DMS114 treated with DMSO at 0.1 percent for 48 hours (cell line): Measurements from ENCODE around the gene KRTDAP.

Source experiments
- DNase-seq: peaks from one replicate; lab custom pipeline; 2025; ENCODE audit not compliant: unreplicated experiment; lab: John Stamatoyannopoulos, UW

The KRTDAP gene, protein sequence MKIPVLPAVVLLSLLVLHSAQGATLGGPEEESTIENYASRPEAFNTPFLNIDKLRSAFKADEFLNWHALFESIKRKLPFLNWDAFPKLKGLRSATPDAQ

DNA sequence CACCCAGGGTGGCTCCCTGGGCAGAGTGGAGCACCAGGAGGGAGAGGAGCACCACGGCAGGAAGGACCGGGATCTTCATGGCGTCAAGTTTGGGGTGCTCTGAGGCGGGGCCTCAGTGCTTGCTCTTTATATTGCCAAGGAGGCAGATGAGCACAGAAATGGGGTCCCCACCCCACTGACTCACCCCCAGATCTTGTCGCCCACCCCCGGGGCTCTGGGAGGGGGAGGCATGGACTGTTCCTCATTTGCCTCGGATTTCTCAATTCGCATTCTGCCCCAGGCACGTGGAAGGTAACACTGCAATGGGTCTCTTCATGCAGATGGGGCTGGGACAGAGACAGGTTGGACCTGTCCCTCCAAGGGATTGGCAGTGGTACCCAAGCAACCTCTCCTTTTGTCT lies at the start of gene KRTDAP:
Gene KRTDAP, minus strand, starts transcription at position 101 of the 400 bp plus-strand sequence. Its CDS starts 22 bp downstream, at position 79.
- DNase-seq, result no peak

DNA sequence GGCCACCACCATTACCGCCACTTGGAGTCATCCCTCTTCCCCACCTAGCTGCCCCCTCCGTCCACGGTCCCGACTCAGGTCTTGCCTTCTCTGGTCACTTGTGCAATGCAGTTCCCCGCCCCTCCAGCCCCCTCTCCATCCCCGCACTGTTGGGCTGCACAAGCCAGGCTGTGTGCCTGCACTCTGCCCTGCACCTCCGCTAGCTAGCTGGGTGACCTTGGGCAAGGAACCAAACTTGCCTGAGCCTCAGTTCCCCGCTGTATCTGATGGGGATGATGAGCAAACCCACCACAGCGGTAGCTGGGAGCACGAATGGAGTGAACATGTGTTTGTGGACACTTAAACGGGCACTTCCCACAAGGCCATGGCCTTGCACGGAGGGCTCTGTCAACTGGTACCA lies 49.6 kb upstream of the KRTDAP start:
- DNase-seq, result no peak

GRCh38 chr19:35539314-35539713 lies 49.0 kb upstream of the KRTDAP start:
- no peak for DNase-seq

DNA sequence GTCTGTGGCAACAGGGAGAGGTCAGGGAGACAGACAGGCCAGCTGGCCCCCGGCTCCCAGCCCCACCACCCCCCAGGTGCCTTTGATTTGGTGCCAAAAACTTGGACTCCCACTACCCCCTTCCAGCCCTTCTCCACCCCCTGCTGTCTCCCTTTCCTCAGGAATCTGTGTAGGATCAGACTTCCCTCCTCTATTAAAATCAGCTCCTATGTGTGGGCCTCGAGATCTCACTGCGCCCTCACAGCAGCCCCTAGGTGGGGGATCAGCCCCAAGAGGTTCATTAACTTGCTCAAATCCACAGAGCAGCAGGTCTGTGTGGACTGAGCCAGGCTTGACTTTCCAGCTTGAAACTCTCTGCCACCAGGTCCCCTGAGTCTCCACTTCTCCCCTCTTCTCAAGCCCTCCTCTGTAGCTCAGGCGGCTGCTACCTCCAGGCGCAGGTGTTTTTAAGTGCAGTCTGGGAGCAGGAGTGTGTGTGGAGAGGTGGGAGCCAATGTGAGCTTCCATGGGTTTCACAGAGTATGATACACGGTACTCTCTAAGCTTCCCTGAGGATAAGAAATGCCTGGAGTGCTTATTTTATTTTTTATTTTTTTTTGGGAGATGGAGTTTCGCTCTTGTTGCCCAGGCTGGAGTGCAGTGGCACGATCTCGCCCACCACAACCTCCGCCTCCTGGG lies 44.7 kb upstream of the KRTDAP start:
- DNase-seq, result no peak

- no peak for DNase-seq
Measured at GRCh38 chr19:35533822-35534392, 43.6 kb upstream of the KRTDAP start.

DNA sequence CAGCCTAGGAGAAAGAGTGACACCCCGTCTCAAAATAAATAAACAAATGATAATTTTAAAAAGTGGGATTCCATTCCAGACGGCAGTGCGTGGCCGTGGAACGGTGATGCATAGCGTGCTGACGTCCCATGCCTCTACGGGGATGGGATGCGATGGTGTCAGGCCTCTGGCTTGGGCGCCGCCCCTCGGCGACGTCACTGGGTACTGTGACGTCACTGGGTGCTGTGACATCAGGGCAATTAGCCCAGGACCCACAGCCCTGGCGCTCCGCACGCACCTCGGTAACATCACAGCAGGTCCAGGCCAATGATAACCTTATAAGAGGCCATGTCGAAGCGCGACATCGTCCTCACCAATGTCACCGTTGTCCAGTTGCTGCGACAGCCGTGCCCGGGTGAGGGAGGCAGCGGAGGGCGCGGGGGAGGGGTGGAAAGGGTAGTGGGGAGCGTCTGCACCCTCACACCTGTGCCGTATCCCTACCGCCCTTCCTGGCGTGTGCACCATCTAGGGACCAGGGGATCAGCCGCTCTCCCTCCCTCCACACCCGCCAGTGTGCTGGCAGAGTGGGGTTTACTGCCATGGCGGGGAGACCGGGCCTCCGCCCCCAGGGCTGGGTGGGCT lies 43.0 kb upstream of the KRTDAP start, which contains the start of gene GAPDHS:
Gene GAPDHS, plus strand, starts transcription at position 256 of the 621 bp plus-strand sequence. Its CDS starts 72 bp downstream, at position 328.
- DNase-seq, result no peak

GRCh38 chr19:35531291-35531690 lies 41.0 kb upstream of the KRTDAP start:
- DNase-seq, result no peak

- no peak for DNase-seq
Measured at GRCh38 chr19:35529241-35530218, 39.3 kb upstream of the KRTDAP start.

DNA sequence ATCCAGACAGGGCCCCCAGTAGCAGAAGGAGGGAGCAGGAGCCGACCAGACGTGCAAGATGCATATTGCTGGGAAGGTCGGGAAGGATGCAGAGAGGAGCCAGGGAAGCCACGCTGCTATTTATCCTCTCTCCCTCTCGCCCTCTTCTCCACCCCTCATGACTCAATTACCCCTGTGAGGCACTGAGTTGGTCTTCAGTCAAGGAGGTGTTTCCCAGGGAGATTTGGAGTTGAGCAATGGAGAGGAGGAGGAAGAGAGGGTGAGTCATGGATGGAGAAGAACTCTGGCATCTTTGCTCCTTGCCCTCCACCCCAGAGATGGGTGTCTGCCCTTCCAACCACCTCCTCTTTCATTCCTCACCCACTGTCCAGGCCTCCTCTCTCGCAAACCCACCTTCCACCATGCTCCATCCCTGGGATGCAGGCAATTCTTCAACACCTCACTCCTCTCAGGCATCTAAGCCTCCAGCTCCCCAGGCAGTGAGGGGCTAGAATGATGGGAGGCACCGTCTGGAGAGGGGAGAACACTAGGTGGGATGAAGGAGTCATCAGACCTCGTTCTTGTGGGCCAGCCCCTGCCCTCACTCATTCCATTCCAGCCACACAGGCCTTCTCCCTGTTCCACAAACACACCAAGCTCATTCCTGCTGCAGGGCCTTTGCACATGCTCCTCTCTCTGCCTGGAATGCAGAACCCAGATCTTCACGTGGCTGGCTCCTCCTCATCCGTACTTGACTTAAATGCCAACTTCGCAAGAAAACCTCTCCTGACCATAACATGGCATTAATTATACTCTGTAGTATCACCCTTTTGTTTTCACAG lies 38.2 kb upstream of the KRTDAP start, which contains the start of gene SBSN:
Gene SBSN, minus strand, starts transcription at position 94 of the 821 bp plus-strand sequence. Its CDS starts 30 bp downstream, at position 64.
- no peak for DNase-seq

DNA sequence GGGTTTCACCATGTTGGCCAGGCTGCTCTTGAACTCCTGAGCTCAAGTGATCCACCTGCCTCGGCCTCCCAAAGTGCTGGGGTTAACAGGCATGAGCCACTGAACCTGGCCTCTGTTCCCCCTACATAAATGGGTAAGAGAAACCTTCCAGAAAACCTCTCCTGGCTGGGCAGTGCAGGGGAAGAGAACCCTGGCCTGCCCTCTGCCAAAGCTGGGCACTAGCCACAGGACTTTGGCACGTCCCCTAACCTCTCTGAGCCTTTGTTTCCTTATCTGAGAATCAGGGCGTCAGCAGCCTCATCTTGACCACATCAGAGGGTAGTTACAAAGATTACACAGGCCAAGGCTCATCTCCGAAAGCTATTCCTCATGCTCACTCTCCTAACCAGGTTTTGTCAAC lies 35.6 kb upstream of the KRTDAP start:
- no peak for DNase-seq

DNA sequence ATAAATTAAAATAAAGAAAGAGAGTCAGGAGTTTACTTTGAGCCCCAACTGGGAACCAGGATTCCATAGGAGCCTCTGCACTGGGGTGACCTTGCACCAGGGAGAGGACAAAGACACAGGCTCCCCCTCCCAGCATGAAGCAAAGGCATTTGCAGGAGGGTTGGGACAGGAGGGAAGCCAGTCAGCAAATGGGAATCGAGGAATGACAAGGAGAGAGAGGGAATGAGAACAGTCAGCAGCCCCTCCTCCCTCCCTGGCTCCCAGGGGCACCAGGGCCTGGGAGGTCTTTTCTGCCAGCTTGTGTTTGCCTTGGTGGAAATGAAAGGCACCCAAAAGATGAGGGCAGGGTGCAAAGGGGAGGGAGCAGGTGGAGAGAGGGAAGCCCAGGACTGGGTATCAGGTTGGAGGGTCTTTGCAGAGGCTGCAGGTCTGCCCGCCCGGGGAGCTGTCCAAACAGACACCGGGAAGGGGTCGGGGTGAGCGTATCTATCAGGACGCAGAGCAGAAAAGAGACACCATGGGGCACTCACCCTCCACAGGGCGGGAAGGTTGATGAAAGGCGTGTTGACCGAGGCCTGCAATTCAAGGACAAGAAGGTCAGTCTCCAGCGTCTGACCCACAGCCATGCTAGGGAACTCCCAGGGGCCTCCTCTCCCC lies 34.0 kb upstream of the KRTDAP start:
- DNase-seq, result no peak

DNA sequence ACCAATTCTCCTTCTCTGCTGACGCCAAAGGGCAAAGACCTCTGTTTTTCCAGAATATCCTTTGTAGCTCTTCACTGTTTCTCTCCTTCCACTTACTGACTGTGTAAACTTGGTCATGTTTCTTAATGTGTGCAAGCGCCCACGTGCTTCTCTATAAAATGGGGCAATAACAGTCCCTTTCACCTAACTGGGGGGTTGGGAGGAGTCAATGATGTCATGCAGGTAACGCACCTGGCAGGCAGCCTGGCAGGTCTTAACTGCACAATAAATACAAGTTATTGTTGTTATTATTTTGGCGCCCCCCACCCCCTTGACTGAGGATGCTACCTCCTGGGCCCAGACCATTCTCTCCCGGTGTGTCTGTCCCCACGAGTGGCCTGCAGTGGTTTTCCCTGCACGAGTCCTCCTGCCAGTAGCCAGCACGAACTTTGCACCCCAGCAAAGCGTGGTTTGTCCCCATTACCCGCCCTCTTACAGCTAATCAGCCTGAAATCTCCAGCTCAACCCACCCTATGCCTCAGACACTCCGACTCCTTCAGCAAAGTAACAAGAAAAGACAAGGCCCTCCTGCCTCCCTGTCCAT lies 32.6 kb upstream of the KRTDAP start:
- DNase-seq, result no peak

DNA sequence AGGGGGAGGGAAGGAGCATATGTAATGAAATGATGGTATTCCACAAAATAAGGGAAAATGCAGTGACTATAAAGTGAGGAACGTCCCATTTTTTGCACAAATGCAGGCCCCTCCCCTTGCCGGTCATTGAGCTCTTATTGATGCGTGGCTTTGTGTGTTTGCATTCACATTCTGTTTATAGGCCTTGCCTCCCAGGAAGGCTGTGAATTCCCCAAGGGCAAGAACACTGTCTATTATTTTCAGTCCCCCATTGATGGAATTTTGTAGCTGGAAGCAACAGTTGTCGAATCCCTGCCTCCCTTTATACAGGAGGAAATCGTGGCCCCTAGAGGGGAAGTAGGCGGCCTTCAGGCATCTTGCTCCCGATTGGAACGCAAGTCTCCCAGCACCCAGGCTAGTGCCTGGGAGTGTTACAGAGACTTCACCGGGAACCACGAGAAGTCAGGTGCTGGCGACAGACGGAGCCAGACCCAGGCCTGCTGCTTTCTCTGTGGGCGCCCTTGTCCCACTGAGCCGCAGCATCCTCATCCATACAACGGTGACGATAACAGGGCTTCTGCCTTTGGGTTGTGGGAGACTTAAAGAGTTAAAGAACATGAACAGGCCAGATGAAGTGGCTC lies 31.0 kb upstream of the KRTDAP start:
- no peak for DNase-seq

GRCh38 chr19:35519291-35519690 lies 29.0 kb upstream of the KRTDAP start:
- DNase-seq, result no peak

DNA sequence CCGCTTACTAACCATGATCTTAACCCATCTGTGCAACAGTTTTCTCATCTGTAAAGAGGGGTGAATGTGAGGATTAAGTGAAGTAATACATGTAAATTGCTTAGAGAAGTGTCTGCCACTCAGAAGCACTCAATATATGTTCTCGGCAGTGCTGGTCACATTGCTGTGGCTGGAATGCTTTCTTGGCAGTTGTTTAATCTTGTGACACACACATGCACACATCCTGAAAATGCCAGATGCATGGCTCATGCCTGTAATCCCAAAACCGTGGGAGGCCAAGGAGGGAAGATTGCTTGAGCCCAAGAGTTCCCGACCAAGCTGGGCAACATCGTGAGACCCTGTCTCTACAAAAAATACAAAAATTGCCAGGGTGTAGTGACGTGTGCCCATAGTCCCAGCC lies 28.0 kb upstream of the KRTDAP start:
- DNase-seq, result no peak

GRCh38 chr19:35517342-35517741 lies 27.1 kb upstream of the KRTDAP start:
- no peak for DNase-seq

DNA sequence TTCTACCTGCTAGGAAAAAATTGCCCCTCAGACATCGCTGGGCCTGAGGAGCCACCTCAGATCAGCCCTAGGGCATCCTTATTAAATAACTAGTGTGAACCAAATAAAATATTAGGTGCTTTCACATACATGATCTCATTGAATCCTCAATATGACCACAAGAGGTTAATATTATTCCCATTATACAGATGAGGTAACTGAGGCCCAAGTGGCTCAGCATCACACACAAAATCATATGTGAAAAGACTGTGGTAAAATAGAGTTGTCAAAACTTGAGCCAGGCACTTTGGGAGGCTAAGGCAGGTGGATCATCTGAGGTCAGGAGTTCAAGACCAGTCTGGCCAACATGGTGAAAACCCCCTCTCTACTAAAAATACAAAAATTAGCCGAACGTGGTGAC lies 26.0 kb upstream of the KRTDAP start:
- DNase-seq, result no peak

DNA sequence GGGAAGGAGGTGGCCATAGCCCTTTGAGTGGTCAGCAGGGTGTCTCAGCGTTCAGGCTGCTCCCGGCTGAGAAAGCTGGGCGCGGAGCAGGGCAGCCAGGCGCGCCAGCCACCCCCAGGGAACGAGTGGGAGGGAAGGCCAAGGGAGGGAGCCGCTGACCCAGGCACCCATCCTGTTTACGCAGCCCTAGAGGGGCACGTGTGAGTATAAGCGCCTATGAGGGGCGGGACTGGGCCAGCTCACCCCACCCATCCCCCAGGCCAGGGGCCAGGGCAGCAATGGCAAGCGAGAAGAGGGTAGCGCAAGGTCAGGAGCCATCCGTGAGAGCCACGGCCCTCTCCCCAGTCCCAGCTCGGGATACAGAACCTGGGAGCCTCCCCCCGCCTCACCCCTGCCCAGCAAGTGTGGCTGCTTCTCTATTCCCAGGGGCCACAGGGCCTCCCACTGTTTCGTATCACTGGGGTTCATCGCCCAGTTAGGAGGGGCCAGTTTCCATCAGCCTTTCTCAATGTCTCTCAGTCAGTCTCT lies 24.1 kb upstream of the KRTDAP start:
- no peak for DNase-seq
